Nephron progenitor cell (in vitro differentiated cells): ENCODE data around the gene ANXA5.
"Not testable (repeated sequence)": the region's sequence is repeated elsewhere in the genome, so short reads cannot be mapped to it uniquely, and the experiment has no call there.

Experiments used
- DNase-seq: peaks from one replicate; pipeline ENCODE4 v3.0.0; 2021
- H3K27ac Mint-ChIP-seq: 2 replicates; pipeline ENCODE4 v1.8.0; 2021; ENCODE audit warnings: mild to moderate bottlenecking, moderate library complexity, mixed read lengths
- H3K27me3 Mint-ChIP-seq: 2 replicates; pipeline ENCODE4 v1.8.0; 2021; ENCODE audit warnings: mild to moderate bottlenecking, low read depth, mixed read lengths; ENCODE audit not compliant: poor library complexity
- H3K36me3 Mint-ChIP-seq: 2 replicates; pipeline ENCODE4 v1.8.0; 2021; ENCODE audit warnings: low read depth, mixed read lengths
- H3K4me1 Mint-ChIP-seq: 2 replicates; pipeline ENCODE4 v1.8.0; 2021; ENCODE audit warnings: mixed read lengths
- H3K4me3 Mint-ChIP-seq: 2 replicates; pipeline ENCODE4 v1.8.0; 2021; ENCODE audit warnings: mild to moderate bottlenecking, moderate library complexity, mixed read lengths
- H3K9me3 Mint-ChIP-seq: 2 replicates; pipeline ENCODE4 v1.8.0; 2021; ENCODE audit warnings: mild to moderate bottlenecking, moderate library complexity, mixed read lengths
- CTCF ChIP-seq: fragments of 200-600 bp; sonication (generic); IDR thresholded peaks from 2 replicates; pipeline ENCODE4 v1.5.0; 2021; ENCODE audit warnings: antibody characterized with exemption

Gene ANXA5

GRCh38 chr4:121738780-121739535, 42.2 kb upstream of the ANXA5 start:
- TF ChIP-seq CTCF: no peak
- Mint-ChIP-seq H3K4me1 (no peaks in the 10 kb centered on the region), H3K36me3 (no peaks in the 10 kb centered on the region), H3K9me3 (no peaks in the 10 kb centered on the region), H3K27me3 (peaks cover 2% of the 10 kb centered on the region), H3K4me3 (no peak overlapping the region), H3K27ac (no peak overlapping the region)
- no peak for DNase-seq

GRCh38 chr4:121737846-121738554, 41.2 kb upstream of the ANXA5 start:
- no peak for TF ChIP-seq CTCF
- no peaks in the 10 kb centered on the region for H3K4me1 Mint-ChIP-seq
- H3K9me3 Mint-ChIP-seq: no peaks in the 10 kb centered on the region
- no peaks in the 10 kb centered on the region for H3K36me3 Mint-ChIP-seq
- H3K27ac Mint-ChIP-seq: no peak overlapping the region
- no peak overlapping the region for H3K4me3 Mint-ChIP-seq
- no peak for DNase-seq
- peaks cover 2% of the 10 kb centered on the region for H3K27me3 Mint-ChIP-seq

- peak; percentile 52 for TF ChIP-seq CTCF
- H3K27ac Mint-ChIP-seq: no peak overlapping the region
- no peak overlapping the region for H3K4me3 Mint-ChIP-seq
- H3K9me3 Mint-ChIP-seq: no peaks in the 10 kb centered on the region
- H3K4me1 Mint-ChIP-seq: peaks cover 8% of the 10 kb centered on the region
- H3K27me3 Mint-ChIP-seq: peaks cover 2% of the 10 kb centered on the region
- DNase-seq: peak; percentile 15
- no peaks in the 10 kb centered on the region for H3K36me3 Mint-ChIP-seq
These were observed 40.1 kb upstream of the ANXA5 start for GRCh38 chr4:121736735-121737351.

GRCh38 chr4:121734571-121734970, 37.8 kb upstream of the ANXA5 start:
- H3K27me3 Mint-ChIP-seq: peaks cover 2% of the 10 kb centered on the region
- no peak overlapping the region for H3K4me3 Mint-ChIP-seq
- no peak overlapping the region for H3K27ac Mint-ChIP-seq
- no peaks in the 10 kb centered on the region for H3K36me3 Mint-ChIP-seq
- DNase-seq: no peak
- TF ChIP-seq CTCF: no peak
- no peaks in the 10 kb centered on the region for H3K9me3 Mint-ChIP-seq
- H3K4me1 Mint-ChIP-seq: peaks cover 8% of the 10 kb centered on the region

- Mint-ChIP-seq H3K36me3 (no peaks in the 10 kb centered on the region), H3K4me1 (peaks cover 8% of the 10 kb centered on the region), H3K4me3 (no peak overlapping the region), H3K27me3 (peaks cover 2% of the 10 kb centered on the region), H3K9me3 (no peaks in the 10 kb centered on the region), H3K27ac (no peak overlapping the region)
- TF ChIP-seq CTCF: no peak
- DNase-seq: no peak
These were observed 37.2 kb upstream of the ANXA5 start for GRCh38 chr4:121733942-121734341.

- not testable (repeated sequence) for H3K27me3 Mint-ChIP-seq, H3K27ac Mint-ChIP-seq, H3K36me3 Mint-ChIP-seq, H3K9me3 Mint-ChIP-seq, H3K4me1 Mint-ChIP-seq, H3K4me3 Mint-ChIP-seq, DNase-seq
These were observed 33.0 kb upstream of the ANXA5 start for GRCh38 chr4:121729753-121730152.
